ENCODE measurements around the gene HDAC8. TPM values are rescaled to one million over a fixed set of nuclear protein-coding genes. Genes with fewer than 3 reads are reported as not detected.

The HDAC8 gene
- total RNA-seq, 1 donor from 2014 or later, result 15.8 TPM

DNA sequence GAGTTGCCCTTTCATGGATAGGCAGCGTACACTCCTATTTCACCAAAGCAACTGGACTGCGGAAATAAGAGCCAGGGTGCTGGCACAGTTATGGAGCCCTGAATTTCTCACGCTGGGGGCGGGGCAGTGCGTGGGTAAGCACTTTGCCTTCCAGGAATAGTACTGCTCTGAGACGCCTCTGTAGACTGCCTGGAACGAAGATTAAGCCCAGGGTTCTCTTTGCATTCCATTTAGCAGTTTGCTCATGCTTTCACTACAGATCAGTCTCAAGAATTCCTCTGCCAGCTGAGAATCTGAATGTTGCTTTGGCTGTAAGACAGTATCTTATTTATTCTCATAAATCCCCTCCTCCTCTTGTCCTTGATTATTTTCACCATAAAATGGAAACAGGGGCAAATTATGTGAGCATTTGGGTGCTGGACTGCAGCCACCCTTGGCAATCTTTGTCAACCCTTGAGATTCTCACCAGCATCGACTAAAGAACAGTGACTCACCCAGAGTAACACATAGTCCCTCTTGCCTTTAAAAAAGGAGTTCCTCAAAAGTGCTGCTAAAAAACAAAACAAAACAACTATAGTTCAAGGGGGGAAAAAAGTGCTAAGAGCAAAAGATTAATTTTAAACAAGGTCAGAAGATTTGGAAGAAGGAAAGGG lies 178.0 kb downstream of the HDAC8 start:
- ATAC-seq (ENCODE audit: poor library complexity) (peak; percentile 49), DNase-seq (peak; percentile 44)
- intact Hi-C loops (cut with DNase I), result no loop called here

DNA sequence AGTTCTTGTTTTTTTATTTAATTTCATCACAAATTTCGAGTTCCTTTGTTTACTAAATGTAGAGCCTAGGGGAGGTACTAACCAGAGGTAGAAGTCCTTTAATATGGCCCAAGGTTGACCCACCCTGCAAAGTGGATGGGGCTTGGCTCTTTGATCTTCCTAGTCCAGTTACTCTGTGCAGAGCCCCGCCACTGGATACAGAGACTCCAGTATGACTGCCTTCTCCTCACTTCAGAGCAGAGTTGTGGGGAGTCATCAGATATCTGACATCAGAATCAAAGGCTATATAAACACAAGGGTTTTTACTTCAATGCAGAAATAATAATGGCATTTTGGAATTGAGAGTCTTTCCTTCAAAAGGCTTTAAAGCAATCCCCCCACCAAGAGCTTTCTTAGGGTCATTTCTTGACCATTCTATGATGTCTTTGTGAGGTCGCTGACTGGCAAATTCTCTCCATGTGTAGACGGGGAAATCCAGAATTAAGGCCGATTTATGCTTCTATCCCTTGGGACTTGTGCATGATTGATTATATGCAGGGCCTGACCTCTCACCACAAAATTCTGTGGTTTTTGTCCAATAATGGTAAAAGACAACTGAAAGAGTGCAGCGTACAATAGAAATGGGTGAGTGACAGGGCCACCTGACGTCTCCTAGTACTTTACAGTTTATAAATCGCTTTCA lies 178.7 kb downstream of the HDAC8 start:
- DNase-seq (no peak), ATAC-seq (ENCODE audit: poor library complexity) (no peak)
- intact Hi-C loops (cut with DNase I), result no loop called here

DNA sequence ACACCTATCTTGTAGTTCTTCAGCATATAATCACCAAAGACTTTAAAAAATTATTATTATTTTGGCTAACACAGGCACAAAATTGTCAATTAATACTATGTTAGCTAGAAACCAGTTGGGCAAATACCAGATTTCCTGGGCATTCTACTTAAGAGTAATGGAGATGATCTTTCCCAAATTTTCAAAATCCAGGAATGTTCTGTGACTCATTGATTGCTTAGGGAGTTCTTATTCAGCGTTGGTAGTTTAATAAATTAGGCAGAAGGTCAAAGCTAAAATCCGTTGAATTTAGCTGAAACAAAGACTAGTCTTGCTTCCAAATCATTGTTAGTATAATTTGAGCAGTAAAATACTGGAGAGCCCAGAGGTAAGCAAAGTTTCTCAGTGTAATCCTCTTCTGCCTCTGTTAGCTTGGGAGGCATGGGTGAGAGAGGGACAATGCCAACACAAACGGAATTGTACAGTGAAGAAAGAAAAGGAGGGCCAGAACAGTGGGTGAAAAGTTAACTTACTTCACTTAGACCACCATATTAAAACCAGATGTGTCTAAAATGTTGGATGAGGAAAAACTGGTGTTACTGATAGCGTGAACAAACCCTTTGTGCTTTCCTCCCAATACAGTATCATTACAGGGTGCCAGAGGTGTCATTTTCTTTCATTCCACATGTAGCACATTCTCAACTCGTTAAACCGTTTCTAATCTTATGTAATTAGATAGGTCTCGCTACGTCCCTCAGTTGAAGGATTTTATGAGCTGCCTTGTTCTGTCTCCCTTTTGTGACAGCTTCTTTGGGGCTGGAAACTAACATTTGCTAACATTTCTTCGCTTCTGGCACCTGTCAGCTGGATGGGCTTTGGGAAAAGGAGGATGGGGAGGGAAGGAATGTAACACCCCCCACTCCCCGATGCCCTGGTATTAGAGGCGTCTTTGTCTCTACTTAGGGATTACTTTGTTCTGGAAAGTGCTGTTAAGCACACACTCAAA lies 179.5 kb downstream of the HDAC8 start:
- no peak for DNase-seq
- intact Hi-C loops (cut with DNase I), result no loop called here
- ATAC-seq (ENCODE audit: poor library complexity), result no peak

DNA sequence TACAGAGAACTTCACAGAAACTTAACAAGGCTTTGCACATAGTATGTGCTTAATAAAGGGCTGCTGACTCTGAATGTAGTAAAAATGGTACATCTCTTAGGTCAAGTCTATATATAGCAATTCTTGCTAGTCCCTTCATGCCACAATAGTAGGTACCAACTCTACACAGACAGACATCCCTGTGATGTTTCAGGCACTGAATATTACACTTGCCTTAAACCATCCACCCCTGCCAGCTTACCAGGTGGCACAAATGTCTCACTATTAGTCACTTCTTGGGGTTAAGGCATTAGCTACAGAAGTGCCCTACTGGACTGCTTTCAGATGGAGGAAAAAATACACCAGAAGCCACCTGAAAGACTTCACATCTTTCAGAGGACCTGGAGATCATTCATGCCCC lies 180.6 kb downstream of the HDAC8 start:
- ATAC-seq (ENCODE audit: poor library complexity) (no peak), DNase-seq (no peak)
- intact Hi-C loops (cut with DNase I), result no loop called here

DNA sequence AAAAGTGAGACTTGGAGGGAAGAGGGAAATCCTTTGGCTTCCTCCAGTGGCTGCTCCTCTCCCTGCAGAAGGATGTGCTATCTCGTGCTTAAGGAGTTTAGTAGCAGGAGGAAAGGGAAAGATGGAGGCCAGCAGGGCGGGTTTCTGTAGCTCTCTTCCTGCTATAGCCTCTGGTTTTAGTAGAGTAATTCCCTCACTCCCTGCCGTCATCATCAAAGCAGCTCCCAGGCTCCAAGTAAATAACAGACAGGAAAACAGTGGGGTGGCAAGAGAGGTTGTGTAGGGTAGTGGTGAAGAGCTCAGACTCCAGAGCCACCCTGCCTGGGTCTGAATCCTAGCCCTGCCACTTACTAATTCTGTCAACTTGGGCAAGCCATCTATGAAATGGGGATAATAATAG lies 185.4 kb downstream of the HDAC8 start:
- intact Hi-C loops (cut with DNase I), result no loop called here
- ATAC-seq (ENCODE audit: poor library complexity) (no peak), DNase-seq (no peak)

DNA sequence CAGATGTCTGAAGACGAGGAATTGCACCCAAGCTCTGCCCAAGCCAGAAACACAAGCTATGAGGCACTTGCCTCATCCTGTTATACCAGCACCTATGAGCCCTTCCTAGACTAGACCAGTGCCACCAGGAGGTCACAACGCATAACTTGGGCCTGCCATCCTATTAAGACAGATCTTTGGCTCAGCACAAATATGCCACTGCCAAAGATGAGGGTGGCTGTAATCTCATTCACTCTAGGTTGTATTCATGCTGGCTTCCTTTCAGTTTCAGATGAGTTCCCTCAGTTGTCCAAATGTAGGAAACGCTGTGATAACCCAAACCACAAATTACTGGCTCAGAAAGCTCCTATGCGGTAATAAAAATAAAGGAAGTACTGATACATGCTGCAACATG lies 190.4 kb downstream of the HDAC8 start:
- no peak for DNase-seq
- intact Hi-C loops (cut with DNase I), result no loop called here
- peak; percentile 95 for ATAC-seq (ENCODE audit: poor library complexity)

DNA sequence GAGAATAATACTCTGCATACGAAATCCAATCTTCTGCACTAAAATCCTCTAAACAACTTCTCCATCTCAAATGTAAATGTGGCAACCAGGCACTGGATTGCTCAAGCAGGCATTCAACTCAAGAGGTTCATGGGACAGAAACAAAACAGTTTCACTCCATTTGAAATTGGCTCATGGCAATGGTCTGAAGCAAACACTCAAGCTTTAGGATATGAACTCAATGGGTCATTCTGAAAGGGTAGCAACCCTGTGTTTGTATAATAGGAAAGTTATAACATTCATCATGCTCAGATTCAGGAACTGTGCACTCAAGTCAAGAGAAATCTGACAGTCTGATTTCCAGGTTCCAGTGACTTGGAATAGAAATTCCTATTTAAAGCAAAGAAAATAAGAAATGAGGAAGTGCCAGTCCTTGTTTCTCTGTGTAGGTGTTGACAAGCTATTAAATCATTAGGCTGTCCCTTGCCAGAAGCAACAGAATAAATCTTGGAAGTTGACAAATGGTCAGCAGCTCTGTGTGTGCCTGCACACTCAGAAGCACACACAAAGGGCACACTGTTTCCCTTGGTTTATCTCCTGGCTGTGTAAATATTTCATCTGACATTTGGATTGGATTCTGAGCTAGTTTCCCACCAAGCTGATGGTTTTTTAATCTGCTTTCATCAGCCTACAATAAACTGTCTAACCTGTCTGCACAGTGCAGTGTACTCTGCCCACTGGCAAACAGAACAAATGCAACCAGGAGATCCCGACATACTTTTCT lies 191.0 kb downstream of the HDAC8 start:
- intact Hi-C loops (cut with DNase I), result no loop called here
- no peak for DNase-seq
- ATAC-seq (ENCODE audit: poor library complexity), result peak; percentile 88

DNA sequence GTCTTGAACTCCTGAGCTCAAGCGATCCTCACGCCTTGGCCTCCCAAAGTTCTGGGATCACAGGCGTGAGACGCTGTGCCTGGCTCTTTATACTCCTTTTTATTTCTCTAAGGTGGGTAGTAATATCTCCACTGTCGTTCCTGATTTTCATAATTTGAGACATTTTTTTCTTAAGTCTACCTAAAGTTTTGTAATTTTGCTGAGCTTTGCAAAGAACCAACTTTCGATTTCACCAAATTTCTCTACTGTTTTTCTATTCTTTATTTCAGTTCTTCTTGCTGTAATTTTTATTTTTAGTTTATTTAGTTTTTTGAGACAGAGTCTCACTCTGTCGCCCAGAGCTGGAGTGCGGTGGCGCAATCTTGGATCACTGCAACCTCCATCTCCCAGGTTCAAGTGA lies 196.5 kb downstream of the HDAC8 start:
- no peak for DNase-seq
- no peak for ATAC-seq (ENCODE audit: poor library complexity)
- intact Hi-C loops (cut with DNase I), result no loop called here

DNA sequence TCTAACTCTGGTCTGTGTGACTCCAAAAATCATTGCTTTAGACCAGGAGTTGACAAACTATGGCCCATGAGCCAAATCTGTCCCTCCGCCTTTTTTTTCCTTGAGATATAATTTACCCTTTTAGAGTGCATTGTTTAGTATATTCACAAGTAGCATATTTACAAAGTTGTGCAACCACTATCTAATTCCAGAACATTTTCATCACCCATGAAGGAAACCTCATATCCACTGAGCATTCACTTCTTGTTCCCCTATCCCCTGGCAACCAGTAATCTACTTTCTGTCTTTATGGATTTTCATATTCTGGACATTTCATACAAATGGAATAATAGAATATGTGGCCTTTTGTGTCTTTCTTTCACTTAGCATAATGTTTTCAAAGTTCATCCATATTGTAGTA lies 199.5 kb downstream of the HDAC8 start:
- ATAC-seq (ENCODE audit: poor library complexity) (no peak), DNase-seq (no peak)
- intact Hi-C loops (cut with DNase I), result no loop called here

DNA sequence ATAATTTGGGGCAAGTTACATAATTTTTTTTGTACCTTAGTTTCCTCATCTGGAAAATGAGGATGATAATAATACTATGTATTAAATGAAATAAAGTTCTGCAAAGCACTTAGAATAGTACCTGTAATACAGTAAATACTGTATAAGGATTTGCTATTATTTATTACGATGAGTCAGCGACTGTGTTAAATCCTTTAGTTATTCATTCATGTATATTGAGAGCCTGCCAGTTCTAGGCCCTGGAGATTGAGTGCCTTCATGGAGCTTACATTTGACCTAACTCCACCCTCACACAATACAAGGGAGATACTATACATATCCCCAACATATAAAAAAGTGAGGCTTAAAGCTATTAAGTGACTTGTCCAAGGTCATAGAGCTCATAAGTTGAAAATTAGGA lies 199.9 kb downstream of the HDAC8 start:
- no peak for ATAC-seq (ENCODE audit: poor library complexity)
- intact Hi-C loops (cut with DNase I), result no loop called here
- DNase-seq, result no peak

DNA sequence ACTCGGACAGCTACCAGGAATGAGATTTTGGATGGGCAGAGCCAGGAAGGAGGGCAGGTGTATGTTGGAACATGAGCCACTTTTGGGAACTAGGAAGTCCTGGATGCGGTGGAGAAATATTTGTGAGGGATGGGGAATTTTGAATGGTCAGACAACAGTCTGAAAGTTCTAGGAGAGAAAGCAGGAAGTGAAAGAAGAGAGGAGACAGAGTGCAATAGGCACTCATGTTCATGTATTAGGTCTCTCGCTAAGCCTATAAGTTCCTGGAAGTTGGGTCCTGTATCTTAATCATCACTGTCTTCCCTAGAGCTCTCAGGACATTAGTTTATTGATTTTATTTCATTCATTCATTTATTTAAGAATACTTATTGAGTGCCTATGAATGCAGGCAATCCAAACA lies 201.2 kb downstream of the HDAC8 start:
- no peak for DNase-seq
- no peak for ATAC-seq (ENCODE audit: poor library complexity)
- intact Hi-C loops (cut with DNase I), result no loop called here

DNA sequence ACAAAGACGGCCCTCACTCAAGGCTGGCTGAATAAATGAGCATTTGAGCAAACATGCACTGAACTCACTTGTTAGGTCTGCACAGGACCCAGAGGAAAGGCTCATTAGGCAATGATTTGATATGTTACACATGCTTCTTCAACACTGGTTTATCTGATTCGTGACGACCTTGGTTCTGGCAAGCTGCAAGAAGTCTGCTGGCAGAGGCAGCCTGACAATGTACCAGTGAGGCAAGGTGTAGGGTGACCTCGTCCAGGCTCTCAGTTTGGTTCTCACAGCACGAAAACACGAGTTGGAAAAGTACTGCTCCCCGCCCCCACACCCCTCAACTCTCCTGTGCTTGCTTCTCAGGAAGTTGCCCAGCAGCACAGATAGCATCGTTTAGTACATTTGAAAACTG lies 203.8 kb downstream of the HDAC8 start:
- DNase-seq, result no peak
- ATAC-seq (ENCODE audit: poor library complexity), result peak; percentile 82
- intact Hi-C loops (cut with DNase I), result no loop called here

DNA sequence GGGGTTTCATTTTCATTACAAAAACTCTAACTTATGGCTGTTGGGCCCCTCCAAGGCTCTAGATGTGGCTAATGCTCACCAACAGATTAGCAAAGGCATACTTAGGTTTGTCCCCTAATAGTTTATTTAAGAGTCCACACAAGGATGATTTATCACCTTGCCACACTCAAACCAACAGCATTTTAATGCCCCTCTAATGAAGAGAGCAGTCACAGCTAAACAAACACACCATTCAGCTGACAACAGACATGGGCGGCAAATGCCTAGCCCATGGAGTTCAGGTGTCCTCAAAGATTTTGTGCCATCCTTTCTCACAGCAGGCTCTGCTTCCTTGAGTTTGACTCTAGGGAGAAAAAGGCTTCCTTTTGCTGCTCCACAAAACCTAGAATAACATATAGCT lies 205.1 kb downstream of the HDAC8 start:
- DNase-seq (no peak), ATAC-seq (ENCODE audit: poor library complexity) (no peak)
- intact Hi-C loops (cut with DNase I), result no loop called here

DNA sequence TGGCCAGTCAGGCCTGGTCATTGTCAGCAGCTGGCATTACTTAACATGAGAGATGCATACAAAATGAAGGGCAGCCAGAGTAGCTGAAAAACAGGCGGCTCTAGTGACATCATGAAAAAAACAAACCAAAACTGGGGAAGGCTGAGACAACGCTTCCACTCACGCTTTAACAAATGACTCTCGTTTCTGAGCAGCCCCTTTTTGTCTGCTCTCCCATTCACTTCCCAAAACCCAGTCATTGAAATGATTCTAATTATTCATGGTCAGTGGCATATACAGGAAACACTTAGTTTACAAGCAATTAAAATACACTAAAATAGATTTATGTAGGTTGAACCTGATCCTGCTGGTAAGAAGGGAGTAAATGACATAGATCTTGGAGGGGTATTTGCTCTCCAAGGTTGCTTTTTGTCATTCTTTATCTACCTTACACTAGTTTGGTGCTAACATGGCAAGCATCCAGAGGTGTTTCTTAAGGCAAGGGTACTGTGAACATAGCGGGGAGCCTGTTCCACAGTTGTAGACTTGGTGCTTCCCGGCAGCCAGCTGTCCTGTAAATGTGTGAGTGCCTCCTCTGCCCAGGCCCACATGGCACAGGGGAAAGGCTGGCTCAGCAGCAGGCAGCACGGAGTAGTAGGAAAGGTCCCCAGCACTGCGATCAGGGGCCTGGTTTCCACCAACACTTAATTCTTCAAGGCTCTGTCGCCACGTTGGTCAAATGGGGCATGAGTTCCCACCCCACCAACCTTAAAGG lies 205.8 kb downstream of the HDAC8 start:
- intact Hi-C loops (cut with DNase I), result no loop called here
- ATAC-seq (ENCODE audit: poor library complexity) (no peak), DNase-seq (no peak)

DNA sequence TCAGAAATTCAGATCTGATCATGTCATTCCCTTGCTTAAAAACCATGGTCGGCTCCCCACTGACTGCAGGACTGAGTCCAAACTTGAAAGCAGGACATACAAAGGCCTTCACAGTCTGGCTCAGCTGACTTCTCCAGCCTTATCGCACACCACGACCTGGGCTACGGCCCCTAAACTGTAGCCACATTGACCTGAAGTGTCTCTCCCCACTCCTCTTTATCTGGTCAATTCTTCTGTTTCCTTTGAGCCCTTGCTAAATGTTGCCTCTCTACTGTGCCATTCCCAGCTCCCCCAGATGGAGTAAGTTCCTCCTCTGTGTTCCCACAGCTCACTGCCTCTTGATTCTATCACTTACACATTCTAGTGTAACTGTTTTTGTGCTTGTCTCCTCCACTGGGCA lies 206.5 kb downstream of the HDAC8 start:
- DNase-seq (no peak), ATAC-seq (ENCODE audit: poor library complexity) (no peak)
- intact Hi-C loops (cut with DNase I), result no loop called here

DNA sequence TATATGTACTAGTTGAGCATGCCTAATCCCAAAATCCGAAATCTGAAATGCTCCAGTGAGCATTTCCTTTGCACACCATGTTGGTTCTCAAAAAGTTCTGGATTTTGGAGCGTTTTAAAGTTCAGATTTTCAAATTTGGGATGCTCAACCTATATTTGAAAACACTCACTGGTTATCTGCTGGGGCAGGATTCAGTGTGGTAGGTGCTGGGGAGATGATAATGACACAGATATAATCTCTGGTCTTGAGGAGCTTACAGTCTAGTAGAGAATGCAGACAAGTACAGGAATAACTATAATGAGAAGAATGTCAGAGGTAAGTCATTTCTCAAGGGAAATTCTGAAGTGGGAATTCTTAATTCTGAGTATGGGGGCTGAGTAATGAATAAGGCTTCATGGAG lies 207.5 kb downstream of the HDAC8 start:
- no peak for DNase-seq
- no peak for ATAC-seq (ENCODE audit: poor library complexity)

DNA sequence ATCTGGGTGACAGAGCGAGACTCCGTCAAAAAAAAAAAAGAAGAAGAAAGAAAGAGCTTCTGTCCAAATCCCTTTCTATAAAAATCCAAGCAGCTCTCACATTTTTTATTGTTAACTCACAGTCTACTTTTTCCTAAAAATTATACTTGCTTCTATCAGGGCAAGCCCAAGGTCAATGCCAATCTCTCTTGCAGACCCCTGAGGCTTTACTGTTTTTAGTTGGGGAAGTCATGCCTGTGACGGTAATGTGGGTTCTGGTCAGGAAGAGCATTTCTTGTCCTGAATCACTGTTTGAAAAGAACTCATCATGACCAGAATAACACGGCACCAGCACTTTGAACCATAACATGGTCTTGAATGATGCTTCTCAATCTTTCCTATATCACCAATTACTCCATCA lies 212.3 kb downstream of the HDAC8 start:
- ATAC-seq (ENCODE audit: poor library complexity) (no peak), DNase-seq (no peak)
- intact Hi-C loops (cut with DNase I), result no loop called here

More for the DNA sequence above, 207.5 kb downstream of the HDAC8 start:
- intact Hi-C loops (cut with DNase I), result no loop called here

DNA sequence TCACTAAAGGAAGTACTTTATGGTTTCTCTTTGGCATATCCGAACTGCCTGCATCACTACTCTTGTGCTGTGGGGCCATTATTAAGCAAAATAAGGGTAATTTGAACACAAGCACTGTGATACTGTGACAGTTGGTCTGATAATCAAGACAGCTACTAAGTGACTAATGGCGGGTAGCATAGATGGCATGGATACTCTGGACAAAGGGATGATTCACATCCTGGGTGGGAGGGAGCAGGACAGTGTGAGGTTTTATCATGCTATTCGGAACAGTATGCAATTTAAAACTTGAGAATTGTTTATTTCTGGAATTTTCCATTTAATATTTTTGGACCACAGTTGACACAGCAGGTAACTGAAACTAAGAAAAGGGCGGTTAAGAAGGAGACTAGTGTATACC lies 214.3 kb downstream of the HDAC8 start:
- no peak for ATAC-seq (ENCODE audit: poor library complexity)
- no peak for DNase-seq
- intact Hi-C loops (cut with DNase I), result no loop called here

Data from Right ventricle myocardium superior (tissue), 1 donor.